Loucy (cell line): ENCODE measurements around the gene ANAPC15.
"Not testable (repeated sequence)": the region's sequence is repeated elsewhere in the genome, so short reads cannot be mapped to it uniquely, and the experiment has no call there.

Experiments used
- H2AFZ ChIP-seq: fragments of 200-600 bp; sonication (generic); 2 replicates; pipeline ENCODE4 v1.6.0; 2016; ENCODE audit warnings: antibody characterized with exemption, mild to moderate bottlenecking, low read length, moderate library complexity
- H3F3A ChIP-seq: fragments of 200-600 bp; 2 replicates; pipeline ENCODE4 v1.6.0; 2016; ENCODE audit warnings: antibody characterized with exemption, low read depth, mild to moderate bottlenecking
- H3K27me3 ChIP-seq: fragments of 200-600 bp; sonication (generic); 2 replicates; pipeline ENCODE4 v1.6.1; 2014; ENCODE audit warnings: low read length, mild to moderate bottlenecking; ENCODE audit not compliant: insufficient read depth, poor library complexity, severe bottlenecking
- H3K36me3 ChIP-seq: fragments of 200-600 bp; sonication (generic); 2 replicates; pipeline ENCODE4 v1.6.1; 2016; ENCODE audit warnings: low read length; ENCODE audit not compliant: insufficient read depth
- H3K4me1 ChIP-seq: fragments of 200-600 bp; sonication (generic); 2 replicates; pipeline ENCODE4 v1.5.1; 2014; ENCODE audit warnings: low read length, mild to moderate bottlenecking; ENCODE audit not compliant: insufficient read depth, poor library complexity, severe bottlenecking
- H3K4me2 ChIP-seq: fragments of 200-600 bp; sonication (generic); 2 replicates; pipeline ENCODE4 v1.6.0; 2014; ENCODE audit warnings: antibody characterized with exemption, low read length, low read depth, mild to moderate bottlenecking; ENCODE audit not compliant: poor library complexity, severe bottlenecking
- H3K4me3 ChIP-seq: fragments of 200-600 bp; sonication (generic); 2 replicates; pipeline ENCODE4 v1.5.1; 2014; ENCODE audit warnings: low read length, mild to moderate bottlenecking, mixed read lengths; ENCODE audit not compliant: poor library complexity, severe bottlenecking
- H3K79me2 ChIP-seq: fragments of 200-600 bp; sonication (generic); 2 replicates; pipeline ENCODE4 v1.6.1; 2014; ENCODE audit warnings: low read length; ENCODE audit not compliant: insufficient read depth
- H3K9ac ChIP-seq: fragments of 200-600 bp; sonication (generic); 2 replicates; pipeline ENCODE4 v1.6.0; 2014; ENCODE audit warnings: mild to moderate bottlenecking, low read depth, low read length, moderate library complexity; ENCODE audit not compliant: poor library complexity, severe bottlenecking
- H3K9me2 ChIP-seq: fragments of 200-600 bp; sonication (generic); replicated peaks from 2 replicates; pipeline ENCODE4 v1.6.1; 2016; ENCODE audit warnings: low read depth, low read length, mixed read lengths
- H3K9me3 ChIP-seq: fragments of 200-600 bp; sonication (generic); 2 replicates; pipeline ENCODE4 v1.6.1; 2014; ENCODE audit warnings: mild to moderate bottlenecking, antibody characterized with exemption, low read length, low read depth; ENCODE audit not compliant: insufficient read depth
- H4K20me1 ChIP-seq: fragments of 200-600 bp; sonication (generic); 2 replicates; pipeline ENCODE4 v1.6.0; 2014; ENCODE audit warnings: antibody characterized with exemption, low read length, mild to moderate bottlenecking; ENCODE audit not compliant: insufficient read depth, poor library complexity, severe bottlenecking
- CTCF ChIP-seq: fragments of 200-600 bp; sonication (generic); conservative IDR thresholded peaks from 2 replicates; pipeline ENCODE4 v1.5.1; 2014; ENCODE audit warnings: mild to moderate bottlenecking, antibody characterized with exemption, low read length
- EZH2phosphoT487 ChIP-seq: fragments of 200-600 bp; IDR thresholded peaks from 2 replicates; pipeline ENCODE4 v1.6.1; 2018; ENCODE audit warnings: antibody characterized with exemption, mild to moderate bottlenecking, moderate library complexity, borderline replicate concordance

The ANAPC15 gene

GRCh38 chr11:72155751-72156150 is 43.3 kb upstream of the ANAPC15 start:
- Histone ChIP-seq H3K27me3 (no peaks in the 10 kb centered on the region), H2AFZ (no peak overlapping the region), H3F3A (no peaks in the 10 kb centered on the region), H3K4me3 (no peak overlapping the region), H3K36me3 (no peaks in the 10 kb centered on the region), H3K9me2 (no peaks in the 10 kb centered on the region), H3K79me2 (no peaks in the 10 kb centered on the region), H3K4me2 (no peak overlapping the region), H3K9ac (no peak overlapping the region), H3K4me1 (no peaks in the 10 kb centered on the region), H3K9me3 (no peaks in the 10 kb centered on the region), H4K20me1 (no peaks in the 10 kb centered on the region)
- TF ChIP-seq CTCF, result no peak
- no peak for TF ChIP-seq EZH2phosphoT487

GRCh38 chr11:72154816-72155215 is 42.3 kb upstream of the ANAPC15 start:
- Histone ChIP-seq H3K27me3 (no peaks in the 10 kb centered on the region), H3K9me2 (no peaks in the 10 kb centered on the region), H3K4me3 (no peak overlapping the region), H3F3A (no peaks in the 10 kb centered on the region), H4K20me1 (no peaks in the 10 kb centered on the region), H3K36me3 (no peaks in the 10 kb centered on the region), H3K79me2 (no peaks in the 10 kb centered on the region), H3K4me1 (no peaks in the 10 kb centered on the region), H3K9me3 (no peaks in the 10 kb centered on the region), H3K4me2 (no peak overlapping the region), H3K9ac (no peak overlapping the region), H2AFZ (no peak overlapping the region)
- TF ChIP-seq CTCF, result no peak
- no peak for TF ChIP-seq EZH2phosphoT487

GRCh38 chr11:72153874-72154273 is 41.4 kb upstream of the ANAPC15 start:
- H3K36me3 ChIP-seq, H3F3A ChIP-seq, H3K9me3 ChIP-seq, H3K4me1 ChIP-seq, H3K79me2 ChIP-seq, H3K9me2 ChIP-seq, H2AFZ ChIP-seq, H4K20me1 ChIP-seq, H3K9ac ChIP-seq, H3K4me3 ChIP-seq, H3K27me3 ChIP-seq, H3K4me2 ChIP-seq: not testable (repeated sequence)

- no peak overlapping the region for H3K4me3 ChIP-seq
- no peak overlapping the region for H3K9ac ChIP-seq
Measured at GRCh38 chr11:72150882-72151281, 38.4 kb upstream of the ANAPC15 start.

More at GRCh38 chr11:72150882-72151281, 38.4 kb upstream of the ANAPC15 start:
- no peaks in the 10 kb centered on the region for H3K79me2 ChIP-seq
- H3K9me2 ChIP-seq, result no peaks in the 10 kb centered on the region
- no peaks in the 10 kb centered on the region for H3K4me1 ChIP-seq
- no peaks in the 10 kb centered on the region for H3K36me3 ChIP-seq
- no peak for TF ChIP-seq EZH2phosphoT487
- TF ChIP-seq CTCF, result no peak
- H3K9me3 ChIP-seq, result no peaks in the 10 kb centered on the region
- H2AFZ ChIP-seq, result no peak overlapping the region
- H3K4me2 ChIP-seq, result no peak overlapping the region
- no peaks in the 10 kb centered on the region for H4K20me1 ChIP-seq
- H3K27me3 ChIP-seq, result no peaks in the 10 kb centered on the region
- H3F3A ChIP-seq, result no peaks in the 10 kb centered on the region
